Esophagus squamous epithelium (tissue), 4 donors: Measurements from ENCODE around the gene RPS6KA1.

Experiments
- POLR2A ChIP-seq, 4 donors: fragments of 450-650 bp; IDR thresholded peaks; one replicate each; pipeline ENCODE4 v1.6.1; 2017; ENCODE audit warnings: antibody characterized with exemption in 4 of 4, mild to moderate bottlenecking in 4 of 4, moderate library complexity in 3 of 4
- TF ChIP-seq, protein P1 (sequence below), 6 experiments: fragments of 450-650 bp in 4 of 6; fragments of 200-600 bp in 2 of 6; sonication (generic) in 2 of 6; IDR thresholded peaks; one replicate each; pipeline ENCODE4 v1.5.1; 2016 to 2019; ENCODE audit warnings: antibody characterized with exemption in 6 of 6, mild to moderate bottlenecking in 4 of 6, moderate library complexity in 4 of 6

DNA sequence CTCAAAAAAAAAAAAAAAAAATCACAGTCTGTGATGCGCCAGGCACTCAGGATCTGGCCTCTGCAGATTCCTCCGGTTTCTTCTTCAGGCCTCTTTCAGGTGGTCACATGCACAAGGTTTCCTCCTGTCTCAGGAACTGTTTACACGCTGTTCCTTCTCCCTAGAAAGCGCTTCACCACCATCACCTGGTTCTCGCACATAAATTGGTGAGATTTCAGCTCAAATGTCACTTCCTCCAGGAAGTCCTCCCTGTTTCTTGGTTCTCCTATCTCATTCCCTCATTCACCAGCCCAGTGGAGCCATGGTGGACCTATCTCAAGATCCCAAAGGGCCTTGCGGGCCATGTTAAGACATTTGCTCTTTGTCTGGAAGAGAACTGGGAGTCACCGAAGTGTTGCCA, 30.7 kb upstream of the RPS6KA1 start:
- TF ChIP-seq, protein P1, sequence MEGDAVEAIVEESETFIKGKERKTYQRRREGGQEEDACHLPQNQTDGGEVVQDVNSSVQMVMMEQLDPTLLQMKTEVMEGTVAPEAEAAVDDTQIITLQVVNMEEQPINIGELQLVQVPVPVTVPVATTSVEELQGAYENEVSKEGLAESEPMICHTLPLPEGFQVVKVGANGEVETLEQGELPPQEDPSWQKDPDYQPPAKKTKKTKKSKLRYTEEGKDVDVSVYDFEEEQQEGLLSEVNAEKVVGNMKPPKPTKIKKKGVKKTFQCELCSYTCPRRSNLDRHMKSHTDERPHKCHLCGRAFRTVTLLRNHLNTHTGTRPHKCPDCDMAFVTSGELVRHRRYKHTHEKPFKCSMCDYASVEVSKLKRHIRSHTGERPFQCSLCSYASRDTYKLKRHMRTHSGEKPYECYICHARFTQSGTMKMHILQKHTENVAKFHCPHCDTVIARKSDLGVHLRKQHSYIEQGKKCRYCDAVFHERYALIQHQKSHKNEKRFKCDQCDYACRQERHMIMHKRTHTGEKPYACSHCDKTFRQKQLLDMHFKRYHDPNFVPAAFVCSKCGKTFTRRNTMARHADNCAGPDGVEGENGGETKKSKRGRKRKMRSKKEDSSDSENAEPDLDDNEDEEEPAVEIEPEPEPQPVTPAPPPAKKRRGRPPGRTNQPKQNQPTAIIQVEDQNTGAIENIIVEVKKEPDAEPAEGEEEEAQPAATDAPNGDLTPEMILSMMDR (IDR thresholded peaks at IDR 0.05): no peak
- no peak for TF ChIP-seq POLR2A (IDR thresholded peaks at IDR 0.05)
